ENCODE data around the gene ERAS.
"Not testable (repeated sequence)": the region's sequence is repeated elsewhere in the genome, so short reads cannot be mapped to it uniquely, and the experiment has no call there.

Gene ERAS

GRCh38 chrX:48834383-48834709 lies 8.0 kb downstream of the ERAS start:
- Histone ChIP-seq H3K9me3 (ENCODE audit: severe bottlenecking) (no peaks in the 10 kb centered on the region), H3K27ac (ENCODE audit: poor library complexity, severe bottlenecking) (no peak overlapping the region), H3K4me3 (ENCODE audit: severe bottlenecking) (peak overlapping the region; percentile 53), H3K36me3 (ENCODE audit: low read depth) (no peaks in the 10 kb centered on the region), H3K4me1 (ENCODE audit: insufficient read depth, poor library complexity, severe bottlenecking) (no peaks in the 10 kb centered on the region), H3K27me3 (ENCODE audit: insufficient read depth, poor library complexity, severe bottlenecking) (no peaks in the 10 kb centered on the region)
- DNase-seq (ENCODE audit: low spot score) (no peak), ATAC-seq (ENCODE audit: low read depth) (no peak; the same call in 2 of the 3 replicates)
- TF ChIP-seq CTCF (IDR thresholded peaks at IDR 0.05; ENCODE audit: poor library complexity, severe bottlenecking) = no peak

- no peak for DNase-seq (ENCODE audit: low spot score)
- Histone ChIP-seq H3K36me3 (ENCODE audit: low read depth) (no peaks in the 10 kb centered on the region), H3K4me3 (ENCODE audit: severe bottlenecking) (peak within 1 kb of the TSS; percentile 53), H3K4me1 (ENCODE audit: insufficient read depth, poor library complexity, severe bottlenecking) (no peaks in the 10 kb centered on the region), H3K9me3 (ENCODE audit: severe bottlenecking) (no peaks in the 10 kb centered on the region), H3K27ac (ENCODE audit: poor library complexity, severe bottlenecking) (no peak within 1 kb of the TSS), H3K27me3 (ENCODE audit: insufficient read depth, poor library complexity, severe bottlenecking) (no peaks in the 10 kb centered on the region)
- peak; percentile 70 for ATAC-seq (ENCODE audit: low read depth)
- no peak for TF ChIP-seq CTCF (IDR thresholded peaks at IDR 0.05; ENCODE audit: poor library complexity, severe bottlenecking)
Observed at GRCh38 chrX:48835524-48836329, 9.4 kb downstream of the ERAS start, which contains the start of gene PCSK1N. Gene PCSK1N (minus strand): TSS chrX:48835610. CDS start chrX:48835532, 78 bp downstream.

- ATAC-seq (ENCODE audit: low read depth) (no peak), DNase-seq (ENCODE audit: low spot score) (no peak)
- no peak for TF ChIP-seq CTCF (IDR thresholded peaks at IDR 0.05; ENCODE audit: poor library complexity, severe bottlenecking)
- H3K9me3 ChIP-seq (ENCODE audit: severe bottlenecking) = no peaks in the 10 kb centered on the region
- no peak overlapping the region for H3K27ac ChIP-seq (ENCODE audit: poor library complexity, severe bottlenecking)
- no peaks in the 10 kb centered on the region for H3K36me3 ChIP-seq (ENCODE audit: low read depth)
- no peaks in the 10 kb centered on the region for H3K27me3 ChIP-seq (ENCODE audit: insufficient read depth, poor library complexity, severe bottlenecking)
- H3K4me3 ChIP-seq (ENCODE audit: severe bottlenecking) = no peak overlapping the region
- H3K4me1 ChIP-seq (ENCODE audit: insufficient read depth, poor library complexity, severe bottlenecking) = no peaks in the 10 kb centered on the region
Observed at GRCh38 chrX:48839686-48840085, 13.4 kb downstream of the ERAS start.

- DNase-seq (ENCODE audit: low spot score) = no peak
- Histone ChIP-seq H3K27me3 (ENCODE audit: insufficient read depth, poor library complexity, severe bottlenecking) (no peaks in the 10 kb centered on the region), H3K9me3 (ENCODE audit: severe bottlenecking) (no peaks in the 10 kb centered on the region), H3K36me3 (ENCODE audit: low read depth) (no peaks in the 10 kb centered on the region), H3K4me1 (ENCODE audit: insufficient read depth, poor library complexity, severe bottlenecking) (no peaks in the 10 kb centered on the region), H3K4me3 (ENCODE audit: severe bottlenecking) (no peak overlapping the region), H3K27ac (ENCODE audit: poor library complexity, severe bottlenecking) (no peak overlapping the region)
- ATAC-seq (ENCODE audit: low read depth) = no peak
- TF ChIP-seq CTCF (IDR thresholded peaks at IDR 0.05; ENCODE audit: poor library complexity, severe bottlenecking) = no peak
Observed at GRCh38 chrX:48848847-48849246, 22.5 kb downstream of the ERAS start.

- TF ChIP-seq CTCF (IDR thresholded peaks at IDR 0.05; ENCODE audit: poor library complexity, severe bottlenecking) = no peak
- Histone ChIP-seq H3K4me3 (ENCODE audit: severe bottlenecking) (no peak overlapping the region), H3K36me3 (ENCODE audit: low read depth) (no peaks in the 10 kb centered on the region), H3K9me3 (ENCODE audit: severe bottlenecking) (no peaks in the 10 kb centered on the region), H3K27me3 (ENCODE audit: insufficient read depth, poor library complexity, severe bottlenecking) (no peaks in the 10 kb centered on the region), H3K27ac (ENCODE audit: poor library complexity, severe bottlenecking) (no peak overlapping the region), H3K4me1 (ENCODE audit: insufficient read depth, poor library complexity, severe bottlenecking) (no peaks in the 10 kb centered on the region)
- ATAC-seq (ENCODE audit: low read depth) (no peak), DNase-seq (ENCODE audit: low spot score) (no peak)
Observed at GRCh38 chrX:48852857-48853256, 26.5 kb downstream of the ERAS start.

- not testable (repeated sequence) for H3K36me3 ChIP-seq (ENCODE audit: low read depth)
Observed at GRCh38 chrX:48853494-48853893, 27.2 kb downstream of the ERAS start.

GRCh38 chrX:48854121-48854804 lies 27.9 kb downstream of the ERAS start:
- not testable (repeated sequence) for H3K27me3 ChIP-seq (ENCODE audit: insufficient read depth, poor library complexity, severe bottlenecking); H3K36me3 ChIP-seq (ENCODE audit: low read depth); H3K4me3 ChIP-seq (ENCODE audit: severe bottlenecking); H3K27ac ChIP-seq (ENCODE audit: poor library complexity, severe bottlenecking); DNase-seq (ENCODE audit: low spot score); H3K9me3 ChIP-seq (ENCODE audit: severe bottlenecking); ATAC-seq (ENCODE audit: low read depth); H3K4me1 ChIP-seq (ENCODE audit: insufficient read depth, poor library complexity, severe bottlenecking)

More at GRCh38 chrX:48853494-48853893, 27.2 kb downstream of the ERAS start:
- not testable (repeated sequence) for H3K4me3 ChIP-seq (ENCODE audit: severe bottlenecking); ATAC-seq (ENCODE audit: low read depth); H3K4me1 ChIP-seq (ENCODE audit: insufficient read depth, poor library complexity, severe bottlenecking); H3K27me3 ChIP-seq (ENCODE audit: insufficient read depth, poor library complexity, severe bottlenecking); H3K9me3 ChIP-seq (ENCODE audit: severe bottlenecking); H3K27ac ChIP-seq (ENCODE audit: poor library complexity, severe bottlenecking); DNase-seq (ENCODE audit: low spot score)
